Neural cell (in vitro differentiated cells): ENCODE results near the gene PTCH2. TPM values are rescaled to one million over a fixed set of nuclear protein-coding genes. Genes with fewer than 3 reads are reported as not detected.

ENCODE experiments used
- H2AFZ ChIP-seq: fragments of 200-600, 300-800 bp; sonication (generic), shearing (Covaris generic); 2 replicates; pipeline ENCODE4 v1.6.0; 2014; ENCODE audit warnings: low read depth, mild to moderate bottlenecking, antibody characterized with exemption, low read length, moderate library complexity
- H3F3A ChIP-seq: fragments of 200-600 bp; shearing (Covaris generic); 2 replicates; pipeline ENCODE4 v1.6.1; 2016; ENCODE audit warnings: mild to moderate bottlenecking, moderate library complexity, mixed read lengths, antibody characterized with exemption, low read length; ENCODE audit not compliant: insufficient read depth, poor library complexity, severe bottlenecking
- H3K27ac ChIP-seq: fragments of 200-600, 300-800 bp; sonication (generic), shearing (Covaris generic); 2 replicates; pipeline ENCODE4 v1.5.1; 2014; ENCODE audit warnings: mild to moderate bottlenecking, low read length, moderate library complexity
- H3K27me3 ChIP-seq: fragments of 300-800, 200-600 bp; sonication (generic), shearing (Covaris generic); 2 replicates; pipeline ENCODE4 v1.6.0; 2014; ENCODE audit warnings: mild to moderate bottlenecking, low read depth, low read length, moderate library complexity; ENCODE audit not compliant: insufficient read depth
- H3K36me3 ChIP-seq: fragments of 300-800, 200-600 bp; sonication (generic), shearing (Covaris generic); 2 replicates; pipeline ENCODE4 v1.5.1; 2014; ENCODE audit warnings: mild to moderate bottlenecking, antibody characterized with exemption, low read length, moderate library complexity; ENCODE audit not compliant: insufficient read depth
- H3K4me2 ChIP-seq: fragments of 300-800, 200-600 bp; sonication (generic), shearing (Covaris generic); 2 replicates; pipeline ENCODE4 v1.6.0; 2014; ENCODE audit warnings: mild to moderate bottlenecking, low read length
- H3K4me3 ChIP-seq: fragments of 300-800, 200-600 bp; sonication (generic), shearing (Covaris generic); 2 replicates; pipeline ENCODE4 v1.5.1; 2014; ENCODE audit warnings: mild to moderate bottlenecking, low read length, moderate library complexity
- H3K79me2 ChIP-seq: fragments of 200-600 bp; shearing (Covaris generic); replicated peaks from 2 replicates; pipeline ENCODE4 v1.6.0; 2014; ENCODE audit warnings: mild to moderate bottlenecking, low read length, moderate library complexity; ENCODE audit not compliant: insufficient read depth
- H3K9ac ChIP-seq: fragments of 300-800, 200-600 bp; sonication (generic), shearing (Covaris generic); 2 replicates; pipeline ENCODE4 v1.6.1; 2016; ENCODE audit warnings: mild to moderate bottlenecking, low read length, mixed read lengths
- H3K9me2 ChIP-seq: fragments of 200-600 bp; shearing (Covaris generic); 2 replicates; pipeline ENCODE4 v1.6.1; 2016; ENCODE audit warnings: mild to moderate bottlenecking, low read length, mixed read lengths; ENCODE audit not compliant: insufficient read depth
- H3K9me3 ChIP-seq: fragments of 200-600, 300-800 bp; sonication (generic), shearing (Covaris generic); 2 replicates; pipeline ENCODE4 v1.6.1; 2016; ENCODE audit warnings: mild to moderate bottlenecking, mixed run types, low read length, moderate library complexity, mixed read lengths
- H4K20me1 ChIP-seq: fragments of 200-600 bp; shearing (Covaris generic); 2 replicates; pipeline ENCODE4 v1.6.1; 2016; ENCODE audit warnings: mild to moderate bottlenecking, mixed run types; ENCODE audit not compliant: insufficient read depth
- CTCF ChIP-seq: fragments of 450-650 bp; IDR thresholded peaks from 2 replicates; pipeline ENCODE4 v1.5.1; 2014; ENCODE audit warnings: antibody characterized with exemption, mild to moderate bottlenecking, moderate library complexity; ENCODE audit not compliant: poor library complexity, severe bottlenecking
- EP300 ChIP-seq: fragments of 450-650 bp; conservative IDR thresholded peaks from 2 replicates; pipeline ENCODE4 v1.6.1; 2014; ENCODE audit warnings: antibody characterized with exemption, mild to moderate bottlenecking, moderate library complexity; ENCODE audit not compliant: poor library complexity, severe bottlenecking
- EZH2 ChIP-seq: fragments of 200-600, 300-800 bp; shearing (Covaris generic), sonication (generic); IDR thresholded peaks from 2 replicates; pipeline ENCODE4 v1.6.1; 2014; ENCODE audit warnings: antibody characterized with exemption, low read length, borderline replicate concordance, mild to moderate bottlenecking; ENCODE audit not compliant: insufficient read depth, poor library complexity, severe bottlenecking
- MXI1 ChIP-seq: fragments of 450-650 bp; conservative IDR thresholded peaks from 2 replicates; pipeline ENCODE4 v1.6.1; 2014; ENCODE audit warnings: antibody characterized with exemption, mild to moderate bottlenecking; ENCODE audit not compliant: poor library complexity, severe bottlenecking
- POLR2AphosphoS5 ChIP-seq: IDR thresholded peaks from 2 replicates; pipeline ENCODE4 v1.6.1; 2012
- RAD21 ChIP-seq: fragments of 450-650 bp; conservative IDR thresholded peaks from 2 replicates; pipeline ENCODE4 v1.6.1; 2014; ENCODE audit warnings: antibody characterized with exemption, mild to moderate bottlenecking, moderate library complexity
- REST ChIP-seq: IDR thresholded peaks from 2 replicates; pipeline ENCODE4 v1.6.1; 2012; ENCODE audit warnings: borderline replicate concordance
- SMC3 ChIP-seq: fragments of 450-650 bp; conservative IDR thresholded peaks from 2 replicates; pipeline ENCODE4 v1.6.1; 2014; ENCODE audit warnings: antibody characterized with exemption, mild to moderate bottlenecking, moderate library complexity; ENCODE audit not compliant: poor library complexity
- TAF1 ChIP-seq: IDR thresholded peaks from 2 replicates; pipeline ENCODE4 v1.6.1; 2012; ENCODE audit warnings: low read depth
- polyA plus RNA-seq: library from polyadenylated mRNA; depleted of rRNA; stranded (reverse); fragments of >200 nt; gene quantifications from 2 replicates; pipeline ENCODE4 v1.2.3, GENCODE V29; 2014

The PTCH2 gene
- polyA plus RNA-seq, 1 donor from 2014 or later: 1.3 TPM

- H3K9me3 ChIP-seq: no peaks in the 10 kb centered on the region
These were observed 8.3 kb upstream of the PTCH2 start for GRCh38 chr1:44851308-44851707.

GRCh38 chr1:44849575-44850132 is 6.6 kb upstream of the PTCH2 start:
- no peak overlapping the region for H3K9ac ChIP-seq
- no peaks in the 10 kb centered on the region for H4K20me1 ChIP-seq
- no peak overlapping the region for H3K4me2 ChIP-seq
- H3K9me3 ChIP-seq: no peaks in the 10 kb centered on the region
- H2AFZ ChIP-seq: no peak overlapping the region
- no peak overlapping the region for H3K27ac ChIP-seq
- no peaks in the 10 kb centered on the region for H3K27me3 ChIP-seq
- no peaks in the 10 kb centered on the region for H3K79me2 ChIP-seq
- no peak overlapping the region for H3K4me3 ChIP-seq
- no peaks in the 10 kb centered on the region for H3K9me2 ChIP-seq
- H3K36me3 ChIP-seq: no peaks in the 10 kb centered on the region
- H3F3A ChIP-seq: no peaks in the 10 kb centered on the region
- no peak for TF ChIP-seq POLR2AphosphoS5
- no peak for TF ChIP-seq TAF1
- TF ChIP-seq EP300: no peak
- no peak for TF ChIP-seq MXI1
- no peak for TF ChIP-seq EZH2
- TF ChIP-seq RAD21: no peak
- no peak for TF ChIP-seq CTCF

More at GRCh38 chr1:44851308-44851707, 8.3 kb upstream of the PTCH2 start:
- H3K79me2 ChIP-seq: no peaks in the 10 kb centered on the region
- no peaks in the 10 kb centered on the region for H4K20me1 ChIP-seq
- H3K9me2 ChIP-seq: no peaks in the 10 kb centered on the region
- no peaks in the 10 kb centered on the region for H3K36me3 ChIP-seq
- H2AFZ ChIP-seq: no peak overlapping the region
- no peaks in the 10 kb centered on the region for H3F3A ChIP-seq
- H3K4me3 ChIP-seq: no peak overlapping the region
- no peaks in the 10 kb centered on the region for H3K27me3 ChIP-seq
- H3K9ac ChIP-seq: no peak overlapping the region
- TF ChIP-seq EZH2 (no peak), SMC3 (no peak), EP300 (no peak), CTCF (no peak), MXI1 (no peak), TAF1 (no peak), REST (no peak), POLR2AphosphoS5 (no peak), RAD21 (no peak)
- H3K27ac ChIP-seq: no peak overlapping the region
- no peak overlapping the region for H3K4me2 ChIP-seq
